A673 (cell line): ENCODE data around the gene OR5AN1. TPM values are rescaled to one million over a fixed set of nuclear protein-coding genes. Genes with fewer than 3 reads are reported as not detected.
A peak's percentile ranks its signal among the peaks of the same experiment; 100 is the strongest.

Source experiments
- BruUV-seq: library from RNA; stranded (reverse); fragments of 400-500 nt; replicated peaks from 2 replicates; lab custom pipeline; 2021; lab: Mats Ljungman, UMichigan
- CTCF ChIA-PET: fragments of 300-600 bp; sonication (Branson Sonifier 250); formaldehyde crosslinking; loops from one replicate; lab custom pipeline; 2022; ENCODE audit warnings: antibody characterized with exemption; lab: Charles Lee
- POLR2A ChIA-PET: fragments of 300-600 bp; sonication (Branson Sonifier 250); formaldehyde crosslinking; loops from one replicate; lab custom pipeline; 2022; ENCODE audit warnings: antibody characterized with exemption; ENCODE audit not compliant: low non-redundant PET; lab: Charles Lee
- DNase-seq: peaks from one replicate; pipeline ENCODE4 v3.0.0-alpha.2; 2015; ENCODE audit warnings: low spot score
- H3K27ac ChIP-seq: fragments of 200-600 bp; sonication (generic); 2 replicates; pipeline ENCODE4 v1.5.1; 2016; ENCODE audit warnings: mixed run types, low read depth, mild to moderate bottlenecking, mixed read lengths, antibody characterized with exemption, low read length; ENCODE audit not compliant: poor library complexity, severe bottlenecking
- H3K27me3 ChIP-seq: fragments of 200-600 bp; sonication (generic); replicated peaks from 2 replicates; pipeline ENCODE4 v1.6.1; 2017; ENCODE audit warnings: mixed run types, low read depth, mild to moderate bottlenecking, mixed read lengths, antibody characterized with exemption, low read length; ENCODE audit not compliant: insufficient read depth, poor library complexity
- H3K36me3 ChIP-seq: fragments of 200-600 bp; sonication (generic); 2 replicates; pipeline ENCODE4 v1.6.1; 2016; ENCODE audit warnings: mixed run types, mild to moderate bottlenecking, mixed read lengths, antibody characterized with exemption, low read length; ENCODE audit not compliant: insufficient read depth, poor library complexity, severe bottlenecking
- H3K4me1 ChIP-seq: fragments of 200-600 bp; sonication (generic); 2 replicates; pipeline ENCODE4 v1.6.1; 2017; ENCODE audit warnings: mixed run types, mild to moderate bottlenecking, mixed read lengths, antibody characterized with exemption, low read length; ENCODE audit not compliant: insufficient read depth, poor library complexity, severe bottlenecking
- H3K4me3 ChIP-seq: fragments of 200-600 bp; sonication (generic); 2 replicates; pipeline ENCODE4 v1.5.1; 2016; ENCODE audit warnings: low read depth, mixed run types, mild to moderate bottlenecking, mixed read lengths, low read length; ENCODE audit not compliant: poor library complexity, severe bottlenecking
- H3K9me3 ChIP-seq: fragments of 200-600 bp; sonication (generic); 2 replicates; pipeline ENCODE4 v1.6.1; 2016; ENCODE audit warnings: mixed run types, low read depth, mild to moderate bottlenecking, mixed read lengths, antibody characterized with exemption, low read length; ENCODE audit not compliant: poor library complexity, severe bottlenecking
- CTCF ChIP-seq: fragments of 300-800, 200-600 bp; sonication (generic); conservative IDR thresholded peaks from 2 replicates; pipeline ENCODE4 v1.5.1; 2017; ENCODE audit warnings: low read depth, mild to moderate bottlenecking, antibody characterized with exemption, low read length, moderate library complexity, mixed read lengths
- EZH2 ChIP-seq: fragments of 200-600 bp; sonication (generic); IDR thresholded peaks from 2 replicates; pipeline ENCODE4 v1.6.1; 2017; ENCODE audit warnings: borderline replicate concordance, low read depth, mild to moderate bottlenecking, mixed read lengths, antibody characterized with exemption, low read length; ENCODE audit not compliant: poor library complexity, severe bottlenecking
- intact Hi-C: fragments of 100-400 bp; cut with micrococcal nuclease; formaldehyde crosslinking; loops from one replicate; pipeline ENCODE4 v1.10.0; 2022; ENCODE audit not compliant: unreplicated experiment
- total RNA-seq: library from RNA; stranded (reverse); gene quantifications from 2 replicates; pipeline ENCODE4 v1.2.3, GENCODE V29; 2021

The OR5AN1 gene
- total RNA-seq, 1 experiment from 2014 or later, result not detected

- CTCF ChIA-PET, result no interaction called here
- no TSS peak for BruUV-seq
Observed at GRCh38 chr11:59401262-59401552, 42.5 kb downstream of the OR5AN1 start.

GRCh38 chr11:59403546-59403945, 44.9 kb downstream of the OR5AN1 start:
- intact Hi-C loops, result no loop called here
- H3K27ac ChIP-seq, result no peak overlapping the region
- H3K9me3 ChIP-seq, result peaks cover 26% of the 10 kb centered on the region
- ChIA-PET CTCF (no interaction called here), POLR2A (no interaction called here)
- no peaks in the 10 kb centered on the region for H3K27me3 ChIP-seq
- DNase-seq, result no peak
- H3K4me3 ChIP-seq, result no peak overlapping the region
- H3K36me3 ChIP-seq, result no peaks in the 10 kb centered on the region
- no peaks in the 10 kb centered on the region for H3K4me1 ChIP-seq
- no TSS peak for BruUV-seq
- TF ChIP-seq CTCF, result no peak
- TF ChIP-seq EZH2, result no peak

More at GRCh38 chr11:59401262-59401552, 42.5 kb downstream of the OR5AN1 start:
- peaks cover 21% of the 10 kb centered on the region for H3K9me3 ChIP-seq
- no peaks in the 10 kb centered on the region for H3K27me3 ChIP-seq
- TF ChIP-seq EZH2 (no peak), CTCF (0 out of 2 replicates have a peak, but pooled peaks have one; percentile 17)
- intact Hi-C loops, result no loop called here
- H3K4me3 ChIP-seq, result no peak overlapping the region
- H3K27ac ChIP-seq, result no peak overlapping the region
- no peak for DNase-seq
- no peaks in the 10 kb centered on the region for H3K36me3 ChIP-seq
- H3K4me1 ChIP-seq, result no peaks in the 10 kb centered on the region
- POLR2A ChIA-PET, result no interaction called here

- DNase-seq, result no peak
- POLR2A ChIA-PET, result interaction anchor here (0.6 kb wide), 1 partner anchor 14 kb away, joined by 4 read pairs; no protein-coding TSS in a partner anchor
- intact Hi-C loops, result no loop called here
- no peak for TF ChIP-seq EZH2
- TF ChIP-seq CTCF, result no peak
- no peak overlapping the region for H3K4me3 ChIP-seq
- H3K9me3 ChIP-seq, result peaks cover 3% of the 10 kb centered on the region
- BruUV-seq, result no TSS peak
- H3K36me3 ChIP-seq, result no peaks in the 10 kb centered on the region
- no peak overlapping the region for H3K27ac ChIP-seq
- H3K27me3 ChIP-seq, result no peaks in the 10 kb centered on the region
- CTCF ChIA-PET, result no interaction called here
- H3K4me1 ChIP-seq, result peaks cover 3% of the 10 kb centered on the region
Observed at GRCh38 chr11:59413646-59414045, 55.0 kb downstream of the OR5AN1 start.
